ENCODE data around the gene MYDGF. TPM values are rescaled to one million over a fixed set of nuclear protein-coding genes. Genes with fewer than 3 reads are reported as not detected.

Gene MYDGF
- total and polyA plus RNA-seq, 9 of the 15 experiments (the other 6 are each of a cell fraction or from before 2014, with no cell fraction given), result 4.2 to 141 (median 82.1) TPM

DNA sequence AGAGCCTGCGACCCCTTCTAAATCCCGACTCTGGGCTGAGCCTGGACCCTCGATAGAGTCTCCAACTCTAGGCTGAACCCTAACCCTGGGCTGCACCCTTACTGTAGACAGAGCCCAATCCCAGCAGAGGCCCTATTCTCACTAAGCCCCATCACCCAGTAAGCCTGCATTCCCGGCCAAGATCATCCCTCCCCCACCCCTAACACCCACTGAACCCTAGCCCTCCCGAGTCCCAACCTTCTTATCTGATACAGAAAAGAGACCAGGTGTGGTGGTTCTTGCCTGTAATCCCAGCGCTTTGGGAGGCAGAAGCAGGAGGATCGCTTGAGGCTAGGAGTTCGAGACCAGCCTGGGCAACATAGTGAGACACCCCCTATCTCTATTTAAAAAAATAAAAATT is 33.4 kb downstream of the MYDGF start:
- no peak for FAIRE-seq
- in situ Hi-C loops (cut with MboI), result loop anchor here (5.0 kb wide), 1 partner anchor 59 kb away; no protein-coding TSS in a partner anchor
- H3K36me3 ChIP-seq (ENCODE audit: control insufficient read depth, insufficient read depth, low read length), result no peaks in the 10 kb centered on the region
- H3K9me3 ChIP-seq (replicated peaks; ENCODE audit: control insufficient read depth, insufficient read depth, low read depth, low read length), result no peaks in the 10 kb centered on the region
- peak overlapping the region; percentile 39; the same call in 1 of the 2 replicates for H3K4me3 ChIP-seq
- H4K20me1 ChIP-seq (replicated peaks; ENCODE audit: control insufficient read depth, insufficient read depth, low read length), result no peaks in the 10 kb centered on the region
- ChIA-PET CTCF (ENCODE audit: low intra/inter-chr PET ratio) (interaction anchor here (0.7 to 3.8 kb wide), 7 partner anchors 45 to 936 kb away, joined by 3 to 29 read pairs (median 5); no protein-coding TSS in a partner anchor), POLR2A (interaction anchor here (0.6 to 1.3 kb wide), 5 partner anchors 18 to 710 kb away, joined by 3 to 4 read pairs (median 3); no protein-coding TSS in a partner anchor)
- BruUV-seq (replicated peaks), result no TSS peak
- no peak for ATAC-seq
- H3K9ac ChIP-seq (ENCODE audit: insufficient read depth in 1 of 2, low read depth in 2 of 2, low read length in 2 of 2), result peak overlapping the region; percentile 73 to 93; a peak in 3 of 4 replicates
- 62% methylated on average over 8 of the region's 8 CpGs for whole genome bisulfite sequencing (ENCODE audit: insufficient coverage, low coverage, missing lambda C conversion rate)
- H3K4me2 ChIP-seq (ENCODE audit: insufficient read depth, low read length), result peak overlapping the region; percentile 78
- H3K79me2 ChIP-seq (ENCODE audit: control insufficient read depth, insufficient read depth, low read length), result peaks cover 17% of the 10 kb centered on the region
- 0 out of 2 replicates have a peak, but pooled peaks have one; percentile 24 for TF ChIP-seq ZNF121 (CRISPR knock-in tag; conservative IDR thresholded peaks at IDR 0.05)
- no peak for TF ChIP-seq ZNF589 (CRISPR knock-in tag; IDR thresholded peaks at IDR 0.05; ENCODE audit: low read depth)
- TF ChIP-seq CBFB (CRISPR knock-in tag; IDR thresholded peaks at IDR 0.05), result 0 out of 2 replicates have a peak, but pooled peaks have one; percentile 8
- intact Hi-C loops (cut with micrococcal nuclease), result loop anchor here (1.0 to 5.0 kb wide), 4 partner anchors 38 to 234 kb away; partner anchors contain the start of genes CHAF1A, SEMA6B and SH3GL1
- H3K4me1 ChIP-seq (replicated peaks in 1 of 2; ENCODE audit: control insufficient read depth in 2 of 2, insufficient read depth in 2 of 2, low read length in 2 of 2), result peaks cover 36 to 62% of the 10 kb centered on the region in 2 experiments
- DNase-seq (ENCODE audit: extremely low read depth in 1 of 4, low spot score in 3 of 4), result no peak
- H2AFZ ChIP-seq (ENCODE audit: low read depth, low read length), result peak overlapping the region; percentile 99
- H3K9me1 ChIP-seq (ENCODE audit: control insufficient read depth, insufficient read depth, low read length), result no peaks in the 10 kb centered on the region
- H3K27ac ChIP-seq (ENCODE audit: extremely low read depth, low read depth, low read length), result peak overlapping the region; percentile 68; the same call in 2 of the 3 replicates
- H3K27me3 ChIP-seq (ENCODE audit: control insufficient read depth in 2 of 2, insufficient read depth in 2 of 2, low read length in 2 of 2), result no peaks in the 10 kb centered on the region

DNA sequence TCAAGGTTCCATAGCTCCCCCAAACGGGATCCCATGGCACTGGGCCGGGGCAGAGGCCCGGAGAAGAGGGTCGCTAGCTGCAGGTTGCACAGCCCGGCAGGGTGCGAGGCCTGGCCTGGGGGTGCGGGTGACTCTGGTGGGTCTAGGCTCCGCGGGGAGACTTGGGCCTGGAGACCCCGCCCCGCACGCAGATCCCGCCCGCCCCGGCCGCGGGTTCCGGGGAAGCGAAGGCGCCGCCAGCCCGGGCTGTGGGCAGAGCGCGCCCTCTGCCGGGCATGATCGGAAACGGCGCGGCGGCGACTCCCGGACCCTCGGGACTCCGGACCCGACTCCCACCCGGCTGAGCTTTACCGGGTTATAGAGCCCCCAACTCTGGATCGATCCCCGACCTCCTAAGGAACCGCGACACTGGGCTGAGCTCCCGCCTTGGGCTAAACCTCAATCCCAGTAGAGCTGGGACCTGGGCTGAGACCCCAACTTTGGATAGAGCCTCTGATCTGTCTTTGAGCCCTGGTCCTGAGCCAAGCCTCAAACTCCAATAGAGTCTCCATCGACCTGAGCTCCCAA is 33.9 kb downstream of the MYDGF start:
- H3K9me3 ChIP-seq (replicated peaks; ENCODE audit: control insufficient read depth, insufficient read depth, low read depth, low read length), result no peaks in the 10 kb centered on the region
- peaks cover 16% of the 10 kb centered on the region for H3K79me2 ChIP-seq (ENCODE audit: control insufficient read depth, insufficient read depth, low read length)
- no peak for FAIRE-seq
- peak; percentile 68 for ATAC-seq
- H3K9me1 ChIP-seq (ENCODE audit: control insufficient read depth, insufficient read depth, low read length), result no peaks in the 10 kb centered on the region
- H2AFZ ChIP-seq (ENCODE audit: low read depth, low read length), result peak overlapping the region; percentile 99
- ChIA-PET CTCF (ENCODE audit: low intra/inter-chr PET ratio) (interaction anchor here (0.6 to 3.8 kb wide), 8 partner anchors 45 to 936 kb away, joined by 3 to 29 read pairs (median 4); no protein-coding TSS in a partner anchor), POLR2A (interaction anchor here (0.6 to 1.3 kb wide), 7 partner anchors 12 to 710 kb away, joined by 3 to 4 read pairs (median 3); no protein-coding TSS in a partner anchor)
- peaks cover 36 to 61% of the 10 kb centered on the region in 2 experiments for H3K4me1 ChIP-seq (replicated peaks in 1 of 2; ENCODE audit: control insufficient read depth in 2 of 2, insufficient read depth in 2 of 2, low read length in 2 of 2)
- DNase-seq (ENCODE audit: extremely low read depth in 1 of 4, low spot score in 3 of 4), result peak; percentile 82 to 85 (median 84)
- H3K4me2 ChIP-seq (ENCODE audit: insufficient read depth, low read length), result peak overlapping the region; percentile 78
- peak overlapping the region; percentile 68; the same call in 2 of the 3 replicates for H3K27ac ChIP-seq (ENCODE audit: extremely low read depth, low read depth, low read length)
- H3K36me3 ChIP-seq (ENCODE audit: control insufficient read depth, insufficient read depth, low read length), result no peaks in the 10 kb centered on the region
- H3K4me3 ChIP-seq, result peak overlapping the region; percentile 39
- intact Hi-C loops (cut with micrococcal nuclease) (loop anchor here (1.0 to 5.0 kb wide), 4 partner anchors 37 to 234 kb away; partner anchors contain the start of genes CHAF1A, SEMA6B and SH3GL1), in situ Hi-C loops (cut with MboI) (loop anchor here (5.0 kb wide), 1 partner anchor 59 kb away; no protein-coding TSS in a partner anchor)
- WGBS (ENCODE audit: insufficient coverage, low coverage, missing lambda C conversion rate), result 1% methylated on average over 31 of the region's 43 CpGs
- BruUV-seq (replicated peaks), result no TSS peak
- H3K9ac ChIP-seq (ENCODE audit: insufficient read depth in 1 of 2, low read depth in 2 of 2, low read length in 2 of 2), result peak overlapping the region; percentile 73 to 93
- no peaks in the 10 kb centered on the region for H4K20me1 ChIP-seq (replicated peaks; ENCODE audit: control insufficient read depth, insufficient read depth, low read length)
- no peaks in the 10 kb centered on the region for H3K27me3 ChIP-seq (ENCODE audit: control insufficient read depth in 2 of 2, insufficient read depth in 2 of 2, low read length in 2 of 2)
- TF ChIP-seq, protein P1, sequence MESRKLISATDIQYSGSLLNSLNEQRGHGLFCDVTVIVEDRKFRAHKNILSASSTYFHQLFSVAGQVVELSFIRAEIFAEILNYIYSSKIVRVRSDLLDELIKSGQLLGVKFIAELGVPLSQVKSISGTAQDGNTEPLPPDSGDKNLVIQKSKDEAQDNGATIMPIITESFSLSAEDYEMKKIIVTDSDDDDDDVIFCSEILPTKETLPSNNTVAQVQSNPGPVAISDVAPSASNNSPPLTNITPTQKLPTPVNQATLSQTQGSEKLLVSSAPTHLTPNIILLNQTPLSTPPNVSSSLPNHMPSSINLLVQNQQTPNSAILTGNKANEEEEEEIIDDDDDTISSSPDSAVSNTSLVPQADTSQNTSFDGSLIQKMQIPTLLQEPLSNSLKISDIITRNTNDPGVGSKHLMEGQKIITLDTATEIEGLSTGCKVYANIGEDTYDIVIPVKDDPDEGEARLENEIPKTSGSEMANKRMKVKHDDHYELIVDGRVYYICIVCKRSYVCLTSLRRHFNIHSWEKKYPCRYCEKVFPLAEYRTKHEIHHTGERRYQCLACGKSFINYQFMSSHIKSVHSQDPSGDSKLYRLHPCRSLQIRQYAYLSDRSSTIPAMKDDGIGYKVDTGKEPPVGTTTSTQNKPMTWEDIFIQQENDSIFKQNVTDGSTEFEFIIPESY (CRISPR knock-in tag; IDR thresholded peaks at IDR 0.05), result peak; percentile 60; the same call in 1 of the 2 replicates
- TF ChIP-seq ZC3H11A (IDR thresholded peaks at IDR 0.05; ENCODE audit: low read depth, low read length) (no peak), SMARCE1 (IDR thresholded peaks at IDR 0.05) (no peak)

Measured in K562 (cell line).